ENCODE measurements around the gene GMPPA.

Gene GMPPA

DNA sequence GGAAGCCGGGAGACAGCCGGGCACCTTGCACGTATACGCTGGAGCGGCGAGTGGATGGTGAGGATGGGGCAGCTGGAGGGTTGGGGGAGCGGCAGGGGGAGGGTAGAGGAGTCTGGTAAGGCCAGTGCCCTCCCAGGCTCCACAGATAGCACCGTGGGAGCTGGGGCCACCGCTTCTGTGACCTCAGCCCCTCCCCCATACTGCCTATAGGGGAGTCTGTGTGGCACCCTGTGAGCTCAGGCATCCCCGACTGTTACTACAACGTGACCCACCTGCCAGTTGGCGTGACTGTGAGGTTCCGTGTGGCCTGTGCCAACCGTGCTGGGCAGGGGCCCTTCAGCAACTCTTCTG lies 9.9 kb upstream of the GMPPA start:
- no peak for DNase-seq (ENCODE audit: low read depth)
- TF ChIP-seq, protein P1, sequence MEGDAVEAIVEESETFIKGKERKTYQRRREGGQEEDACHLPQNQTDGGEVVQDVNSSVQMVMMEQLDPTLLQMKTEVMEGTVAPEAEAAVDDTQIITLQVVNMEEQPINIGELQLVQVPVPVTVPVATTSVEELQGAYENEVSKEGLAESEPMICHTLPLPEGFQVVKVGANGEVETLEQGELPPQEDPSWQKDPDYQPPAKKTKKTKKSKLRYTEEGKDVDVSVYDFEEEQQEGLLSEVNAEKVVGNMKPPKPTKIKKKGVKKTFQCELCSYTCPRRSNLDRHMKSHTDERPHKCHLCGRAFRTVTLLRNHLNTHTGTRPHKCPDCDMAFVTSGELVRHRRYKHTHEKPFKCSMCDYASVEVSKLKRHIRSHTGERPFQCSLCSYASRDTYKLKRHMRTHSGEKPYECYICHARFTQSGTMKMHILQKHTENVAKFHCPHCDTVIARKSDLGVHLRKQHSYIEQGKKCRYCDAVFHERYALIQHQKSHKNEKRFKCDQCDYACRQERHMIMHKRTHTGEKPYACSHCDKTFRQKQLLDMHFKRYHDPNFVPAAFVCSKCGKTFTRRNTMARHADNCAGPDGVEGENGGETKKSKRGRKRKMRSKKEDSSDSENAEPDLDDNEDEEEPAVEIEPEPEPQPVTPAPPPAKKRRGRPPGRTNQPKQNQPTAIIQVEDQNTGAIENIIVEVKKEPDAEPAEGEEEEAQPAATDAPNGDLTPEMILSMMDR (conservative IDR thresholded peaks at IDR 0.05; ENCODE audit: low read depth, low read length): no peak
- no peak overlapping the region for H3K4me3 ChIP-seq (ENCODE audit: low read length)

DNA sequence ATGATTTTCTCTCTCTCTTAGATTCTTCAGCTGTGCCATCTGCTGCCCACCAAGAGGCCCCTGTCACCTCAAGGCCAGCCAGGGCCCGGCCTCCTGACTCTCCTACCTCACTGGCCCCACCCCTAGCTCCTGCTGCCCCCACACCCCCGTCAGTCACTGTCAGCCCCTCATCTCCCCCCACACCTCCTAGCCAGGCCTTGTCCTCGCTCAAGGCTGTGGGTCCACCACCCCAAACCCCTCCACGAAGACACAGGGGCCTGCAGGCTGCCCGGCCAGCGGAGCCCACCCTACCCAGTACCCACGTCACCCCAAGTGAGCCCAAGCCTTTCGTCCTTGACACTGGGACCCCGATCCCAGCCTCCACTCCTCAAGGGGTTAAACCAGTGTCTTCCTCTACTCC lies 9.4 kb upstream of the GMPPA start:
- no peak for DNase-seq (ENCODE audit: low read depth)
- H3K4me3 ChIP-seq (ENCODE audit: low read length): no peak overlapping the region
- TF ChIP-seq, protein P1 (conservative IDR thresholded peaks at IDR 0.05; ENCODE audit: low read depth, low read length): no peak

DNA sequence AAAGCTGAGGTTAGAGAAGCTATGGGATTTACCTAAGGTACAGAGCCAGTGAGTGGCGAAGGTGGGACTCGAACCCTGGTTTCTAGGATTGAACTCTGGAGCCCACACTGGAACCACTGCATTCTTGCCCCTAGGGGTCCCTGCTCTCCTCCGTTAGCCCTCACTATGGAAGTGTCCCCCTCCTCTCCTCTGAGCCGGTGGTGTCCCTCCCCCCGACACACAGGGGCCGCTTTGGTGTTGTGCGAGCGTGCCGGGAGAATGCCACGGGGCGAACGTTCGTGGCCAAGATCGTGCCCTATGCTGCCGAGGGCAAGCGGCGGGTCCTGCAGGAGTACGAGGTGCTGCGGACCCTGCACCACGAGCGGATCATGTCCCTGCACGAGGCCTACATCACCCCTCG lies 8.5 kb upstream of the GMPPA start:
- no peak for DNase-seq (ENCODE audit: low read depth)
- TF ChIP-seq, protein P1 (conservative IDR thresholded peaks at IDR 0.05; ENCODE audit: low read depth, low read length): no peak
- H3K4me3 ChIP-seq (ENCODE audit: low read length): no peak overlapping the region

DNA sequence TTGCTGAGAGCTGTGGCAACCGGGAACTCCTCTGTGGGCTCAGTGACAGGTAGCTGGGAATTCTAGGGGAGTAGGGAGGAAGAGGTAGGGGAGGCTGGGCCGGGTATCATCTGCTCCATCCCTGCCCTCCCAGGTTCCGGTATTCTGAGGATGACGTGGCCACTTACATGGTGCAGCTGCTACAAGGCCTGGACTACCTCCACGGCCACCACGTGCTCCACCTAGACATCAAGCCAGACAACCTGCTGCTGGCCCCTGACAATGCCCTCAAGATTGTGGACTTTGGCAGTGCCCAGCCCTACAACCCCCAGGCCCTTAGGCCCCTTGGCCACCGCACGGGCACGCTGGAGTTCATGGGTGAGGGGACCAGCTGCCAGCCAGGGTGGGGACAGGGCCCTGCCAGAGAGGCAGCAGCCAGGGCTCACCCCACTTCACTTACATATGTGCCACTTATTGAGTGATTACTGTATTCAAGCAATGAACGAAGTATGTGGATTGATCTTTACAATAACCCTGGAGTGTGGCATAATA lies 8.0 kb upstream of the GMPPA start:
- no peak for DNase-seq (ENCODE audit: low read depth)
- TF ChIP-seq, protein P1 (conservative IDR thresholded peaks at IDR 0.05; ENCODE audit: low read depth, low read length): no peak

DNA sequence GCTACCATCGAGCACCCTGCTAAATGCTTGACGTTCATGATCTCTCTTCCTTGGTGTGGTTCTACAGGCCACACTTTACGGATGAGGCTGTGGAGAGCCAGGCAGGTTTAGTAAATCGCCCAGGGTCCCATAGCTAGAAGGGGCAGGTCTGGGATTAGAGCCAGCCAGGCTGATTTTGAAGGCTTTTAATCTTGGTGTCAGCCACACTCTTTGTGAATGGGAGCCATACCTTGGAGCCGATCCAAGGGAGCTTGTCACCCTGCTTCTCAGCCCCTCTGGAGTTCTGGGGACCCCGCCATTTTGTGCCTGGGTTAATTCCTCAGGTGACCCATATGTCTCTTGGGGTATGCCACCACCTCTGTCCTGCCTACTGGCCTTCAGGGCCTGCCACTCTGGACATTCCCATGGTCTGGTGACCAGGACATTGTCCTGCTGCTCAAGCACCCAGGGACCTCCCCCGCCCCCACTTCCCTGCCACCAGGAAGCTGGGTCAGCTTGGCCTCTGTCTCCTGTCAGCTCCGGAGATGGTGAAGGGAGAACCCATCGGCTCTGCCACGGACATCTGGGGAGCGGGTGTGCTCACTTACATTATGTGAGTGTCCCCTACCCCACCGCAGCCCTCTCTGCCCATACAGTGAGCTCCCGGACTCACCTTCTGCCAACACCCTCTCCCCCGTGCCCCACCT lies 7.3 kb upstream of the GMPPA start:
- TF ChIP-seq, protein P1 (conservative IDR thresholded peaks at IDR 0.05; ENCODE audit: low read depth, low read length): no peak
- H3K4me3 ChIP-seq (ENCODE audit: low read length): no peak overlapping the region
- DNase-seq (ENCODE audit: low read depth): no peak

More for the DNA sequence above, 8.0 kb upstream of the GMPPA start:
- no peak overlapping the region for H3K4me3 ChIP-seq (ENCODE audit: low read length)

DNA sequence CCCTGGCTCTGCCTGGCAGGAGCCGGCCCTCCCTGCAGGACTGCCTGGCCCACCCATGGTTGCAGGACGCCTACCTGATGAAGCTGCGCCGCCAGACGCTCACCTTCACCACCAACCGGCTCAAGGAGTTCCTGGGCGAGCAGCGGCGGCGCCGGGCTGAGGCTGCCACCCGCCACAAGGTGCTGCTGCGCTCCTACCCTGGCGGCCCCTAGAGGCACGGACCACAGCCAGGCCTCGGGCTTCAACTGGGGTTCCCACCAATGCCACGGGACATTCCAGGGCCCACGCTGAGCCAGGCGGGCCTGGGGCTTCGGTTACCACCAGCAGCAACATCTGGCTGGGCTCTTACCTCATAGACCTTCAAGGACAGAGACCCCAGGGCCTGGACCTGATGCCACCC lies 6.1 kb upstream of the GMPPA start:
- no peak overlapping the region for H3K4me3 ChIP-seq (ENCODE audit: low read length)
- TF ChIP-seq, protein P1 (conservative IDR thresholded peaks at IDR 0.05; ENCODE audit: low read depth, low read length): no peak
- DNase-seq (ENCODE audit: low read depth): no peak

DNA sequence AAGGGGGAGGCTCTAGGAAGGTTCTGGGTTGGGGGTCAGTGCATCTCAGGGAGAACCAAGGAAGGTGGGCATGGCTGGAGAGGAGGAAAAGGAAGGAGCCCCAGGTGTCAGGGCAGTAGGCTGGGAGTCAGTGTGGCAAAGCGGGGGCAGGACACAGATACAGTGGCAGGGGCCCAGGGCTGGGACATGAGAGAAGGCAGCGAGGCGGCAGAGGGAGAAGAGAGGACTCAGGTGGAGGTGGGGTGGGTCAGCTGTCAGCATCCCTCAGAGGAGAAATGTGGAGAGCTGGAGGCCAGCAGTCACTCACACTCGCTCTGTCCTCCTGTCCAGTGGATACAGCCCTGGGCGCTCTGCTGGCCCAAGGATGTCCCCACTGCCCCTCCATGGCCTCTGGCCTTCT lies 5.6 kb upstream of the GMPPA start:
- TF ChIP-seq, protein P1 (conservative IDR thresholded peaks at IDR 0.05; ENCODE audit: low read depth, low read length): no peak
- no peak overlapping the region for H3K4me3 ChIP-seq (ENCODE audit: low read length)
- DNase-seq (ENCODE audit: low read depth): no peak

Measured in retinal pigment epithelial cell (primary cell).